H1 (cell line): Measurements from ENCODE around the gene BRINP3. TPM values are rescaled to one million over a fixed set of nuclear protein-coding genes. Genes with fewer than 3 reads are reported as not detected.

Experiments used
- CTCF ChIA-PET: fragments of 300-600 bp; sonication (Branson Sonifier 250); formaldehyde crosslinking; loops from one replicate; lab custom pipeline; 2021; ENCODE audit not compliant: partially characterized antibody; lab: Charles Lee
- POLR2A ChIA-PET: fragments of 300-600 bp; sonication (Branson Sonifier 250); formaldehyde crosslinking; loops from one replicate; lab custom pipeline; 2021; ENCODE audit warnings: inconsistent platforms; ENCODE audit not compliant: partially characterized antibody; lab: Charles Lee
- DNase-seq, 2 experiments: peaks; one replicate each; pipeline versions ENCODE4 v3.0.0 to v3.0.0-alpha.2; 2010 to 2022; ENCODE audit warnings: low spot score in 2 of 2, low read depth in 1 of 2, mixed read lengths in 1 of 2
- FAIRE-seq: peaks from 2 replicates; lab custom pipeline; 2011; peaks lifted over from hg19 to GRCh38; lab: Jason Lieb, UNC
- H2AFZ ChIP-seq: 2 replicates; pipeline ENCODE4 v1.8.1; 2012; ENCODE audit warnings: low read length, inconsistent platforms
- H2AK5ac ChIP-seq: 2 replicates; pipeline ENCODE4 v1.6.1; 2013; ENCODE audit warnings: low read depth, low read length
- H2BK120ac ChIP-seq: replicated peaks from 2 replicates; pipeline ENCODE3; 2013; ENCODE audit warnings: low read depth, low read length, inconsistent platforms
- H2BK12ac ChIP-seq: 2 replicates; pipeline ENCODE4 v1.6.1; 2013; ENCODE audit warnings: low read depth, low read length
- H2BK15ac ChIP-seq: 2 replicates; pipeline ENCODE4 v1.6.1; 2013; ENCODE audit warnings: low read length
- H2BK20ac ChIP-seq: 2 replicates; pipeline ENCODE4 v1.6.1; 2013; ENCODE audit warnings: low read length
- H2BK5ac ChIP-seq: 2 replicates; pipeline ENCODE4 v1.6.1; 2013; ENCODE audit warnings: low read depth, low read length
- H3K14ac ChIP-seq: 2 replicates; pipeline ENCODE4 v1.6.1; 2013; ENCODE audit warnings: inconsistent platforms; ENCODE audit not compliant: insufficient read length
- H3K18ac ChIP-seq: 2 replicates; pipeline ENCODE4 v1.6.1; 2013; ENCODE audit warnings: low read length; ENCODE audit errors: extremely low read depth
- H3K23ac ChIP-seq: 2 replicates; pipeline ENCODE4 v1.6.1; 2013; ENCODE audit warnings: inconsistent platforms; ENCODE audit not compliant: insufficient read length
- H3K23me2 ChIP-seq: 2 replicates; pipeline ENCODE4 v1.6.1; 2013; ENCODE audit warnings: low read depth, low read length
- H3K27ac ChIP-seq: 2 replicates; pipeline ENCODE4 v1.6.1; 2011; ENCODE audit warnings: low read depth, low read length, inconsistent platforms
- H3K27me3 ChIP-seq, 4 experiments: replicated peaks in 1 of 4; 1 replicate in 1 of 4; 2 replicates in 3 of 4; pipeline versions ENCODE4 v1.6.1 to v1.8.1; 2011 to 2013; ENCODE audit warnings: low read length in 3 of 4, mild to moderate bottlenecking in 3 of 4, inconsistent platforms in 2 of 4, mixed read lengths in 2 of 4, moderate library complexity in 1 of 4; ENCODE audit not compliant: control insufficient read depth in 3 of 4, insufficient read depth in 3 of 4; ENCODE audit errors: extremely low read depth in 1 of 4
- H3K36me3 ChIP-seq, 4 experiments: 2 replicates each; pipeline versions ENCODE4 v1.6.1 to v1.8.1; 2011 to 2013; ENCODE audit warnings: mild to moderate bottlenecking in 4 of 4, low read length in 3 of 4, moderate library complexity in 2 of 4, control low read depth in 1 of 4, inconsistent platforms in 1 of 4; ENCODE audit not compliant: insufficient read depth in 4 of 4, control insufficient read depth in 2 of 4
- H3K4ac ChIP-seq: replicated peaks from 2 replicates; pipeline ENCODE3; 2013; ENCODE audit warnings: low read length, low read depth, mixed read lengths, inconsistent platforms; ENCODE audit not compliant: insufficient read length
- H3K4me1 ChIP-seq, 4 experiments: replicated peaks in 1 of 4; 1 replicate in 1 of 4; 2 replicates in 3 of 4; pipeline versions ENCODE4 v1.6.1 to v1.8.1; 2011 to 2013; ENCODE audit warnings: low read length in 3 of 4, inconsistent platforms in 2 of 4, mixed read lengths in 1 of 4; ENCODE audit not compliant: insufficient read depth in 4 of 4, control insufficient read depth in 3 of 4
- H3K4me2 ChIP-seq, 2 experiments: 2 replicates each; pipeline versions ENCODE4 v1.6.1 to v1.8.1; 2011 to 2013; ENCODE audit warnings: low read depth in 2 of 2, low read length in 2 of 2, control low read depth in 1 of 2, inconsistent platforms in 1 of 2, mild to moderate bottlenecking in 1 of 2; ENCODE audit not compliant: insufficient read depth in 1 of 2
- H3K4me3 ChIP-seq, 4 experiments: fragments of 200-600, 300-600 bp in 1 of 4; sonication (generic), shearing (Covaris generic), sonication (Bioruptor Twin) in 1 of 4; 2 replicates each; pipeline versions ENCODE4 v1.5.1 to v1.8.1; 2011 to 2016; ENCODE audit warnings: low read length in 4 of 4, low read depth in 3 of 4, control low read depth in 2 of 4, inconsistent platforms in 2 of 4, mild to moderate bottlenecking in 2 of 4, mixed read lengths in 1 of 4, moderate library complexity in 1 of 4; ENCODE audit not compliant: insufficient read depth in 2 of 4; ENCODE audit errors: extremely low read depth in 1 of 4
- H3K56ac ChIP-seq: replicated peaks from 2 replicates; pipeline ENCODE3; 2013; ENCODE audit warnings: low read depth, mild to moderate bottlenecking, mixed read lengths, low read length, inconsistent platforms; ENCODE audit not compliant: insufficient read length
- H3K79me1 ChIP-seq: 2 replicates; pipeline ENCODE4 v1.6.1; 2013; ENCODE audit warnings: low read depth, low read length, control low read depth
- H3K79me2 ChIP-seq, 2 experiments: 2 replicates each; pipeline versions ENCODE4 v1.6.1 to v1.8.1; 2012 to 2013; ENCODE audit warnings: low read length in 2 of 2, mild to moderate bottlenecking in 2 of 2, inconsistent platforms in 1 of 2; ENCODE audit not compliant: insufficient read depth in 2 of 2, control insufficient read depth in 1 of 2
- H3K9ac ChIP-seq, 4 experiments: replicated peaks in 1 of 4; 1 replicate in 1 of 4; 2 replicates in 3 of 4; pipeline versions ENCODE4 v1.6.1 to v1.8.1; 2011 to 2013; ENCODE audit warnings: low read depth in 3 of 4, low read length in 3 of 4, control low read depth in 2 of 4, mild to moderate bottlenecking in 2 of 4, moderate library complexity in 2 of 4, inconsistent platforms in 1 of 4; ENCODE audit errors: extremely low read depth in 1 of 4
- H3K9me3 ChIP-seq, 2 experiments: 2 replicates each; pipeline versions ENCODE4 v1.6.1 to v1.8.1; 2012 to 2013; ENCODE audit warnings: mild to moderate bottlenecking in 2 of 2, moderate library complexity in 2 of 2, control low read depth in 1 of 2, inconsistent platforms in 1 of 2, low read depth in 1 of 2, low read length in 1 of 2, mixed read lengths in 1 of 2; ENCODE audit not compliant: insufficient read depth in 2 of 2
- H4K20me1 ChIP-seq, 2 experiments: replicated peaks in 1 of 2; 2 replicates each; pipeline versions ENCODE3 to v1.8.1; 2011 to 2013; ENCODE audit warnings: inconsistent platforms in 2 of 2, low read length in 2 of 2, mild to moderate bottlenecking in 1 of 2; ENCODE audit not compliant: insufficient read depth in 2 of 2, control insufficient read depth in 1 of 2
- H4K5ac ChIP-seq: 2 replicates; pipeline ENCODE4 v1.6.1; 2013; ENCODE audit warnings: low read length, low read depth, mixed read lengths, inconsistent platforms; ENCODE audit not compliant: insufficient read length
- H4K8ac ChIP-seq: 2 replicates; pipeline ENCODE4 v1.8.0; 2013; ENCODE audit warnings: mild to moderate bottlenecking, moderate library complexity, low read length, inconsistent platforms; ENCODE audit not compliant: insufficient read depth; ENCODE audit errors: extremely low read depth
- H4K91ac ChIP-seq: replicated peaks from 2 replicates; pipeline ENCODE3; 2013; ENCODE audit warnings: low read length, mixed read lengths, inconsistent platforms; ENCODE audit not compliant: insufficient read length
- CHD2 ChIP-seq: IDR thresholded peaks from 2 replicates; pipeline ENCODE4 v1.6.1; 2012; ENCODE audit warnings: low read length, improper control_type of control experiment
- GTF2F1 ChIP-seq: IDR thresholded peaks from 2 replicates; pipeline ENCODE4 v1.6.1; 2012; ENCODE audit warnings: low read depth, low read length, improper control_type of control experiment, borderline replicate concordance
- whole genome bisulfite sequencing, 2 experiments: shearing (Covaris generic) in 1 of 2; methylation state at CpG; one replicate each; pipeline versions ENCODE4 v1.1.6 to v1.1.7; 2013 to 2015; ENCODE audit warnings: low lambda C conversion rate in 2 of 2, mixed read lengths in 2 of 2, inconsistent platforms in 1 of 2, low coverage in 1 of 2, missing lambda C conversion rate in 1 of 2; ENCODE audit not compliant: insufficient replicate concordance in 2 of 2, insufficient coverage in 1 of 2, insufficient read length in 1 of 2; ENCODE audit errors: extremely low coverage in 1 of 2, missing lambda C conversion rate in 1 of 2; 5-methylcytosine and 5-hydroxymethylcytosine counted together
- polyA plus RNA-seq, 7 experiments: library from polyadenylated mRNA; depleted of rRNA in 3 of 7; stranded (reverse) in 5 of 7; unstranded in 2 of 7; fragments of >200 nt in 5 of 7; fragments of 200-250 nt in 2 of 7; gene quantifications; 1 replicate in 5 of 7; 2 replicates in 1 of 7; 4 replicates in 1 of 7; pipeline versions ENCODE4 v1.2.1 to v1.2.3, GENCODE V29; 2011 to 2013; ENCODE audit warnings: missing spikeins in 2 of 7, mixed read lengths in 2 of 7
- total RNA-seq: library from RNA; stranded (reverse); fragmentation: NEBNext Ultra II Directional; extraction: Animal tissue kit (Norgen Biotek cat#: 25700); gene quantifications from 2 replicates; pipeline ENCODE4 v1.2.1, GENCODE V29; 2021

The BRINP3 gene
- total and polyA plus RNA-seq, 2 of the 8 experiments (the other 6 are each of a cell fraction or from before 2014, with no cell fraction given), result not detected

GRCh38 chr1:190399233-190399632 lies 78.4 kb downstream of the BRINP3 start:
- Histone ChIP-seq H3K36me3 (no peaks in the 10 kb centered on the region), H3K27me3 (no peaks in the 10 kb centered on the region), H3K14ac (no peak overlapping the region), H3K27ac (no peak overlapping the region), H3K79me2 (no peaks in the 10 kb centered on the region), H4K91ac (no peak overlapping the region), H3K9ac (no peak overlapping the region), H2BK120ac (no peak overlapping the region), H2BK20ac (no peak overlapping the region), H4K20me1 (no peaks in the 10 kb centered on the region), H3K9me3 (no peaks in the 10 kb centered on the region), H3K56ac (no peak overlapping the region), H3K23ac (no peak overlapping the region), H3K4me2 (no peak overlapping the region), H2BK15ac (no peak overlapping the region), H3K4me3 (no peak overlapping the region), H2AFZ (no peak overlapping the region), H4K8ac (no peak overlapping the region), H2BK12ac (no peak overlapping the region), H3K18ac (no peak overlapping the region), H2AK5ac (no peak overlapping the region), H2BK5ac (no peak overlapping the region), H3K4me1 (no peaks in the 10 kb centered on the region; a peak in 1 of 7 replicates), H3K23me2 (no peaks in the 10 kb centered on the region), H4K5ac (no peak overlapping the region), H3K4ac (no peak overlapping the region), H3K79me1 (no peaks in the 10 kb centered on the region)
- TF ChIP-seq CHD2, result no peak
- no peak for TF ChIP-seq GTF2F1
- FAIRE-seq, result no peak
- ChIA-PET POLR2A (no interaction called here), CTCF (no interaction called here)
- WGBS, 2 experiments, result 66% methylated on average over 3 of the region's 3 CpGs; no CpG with 5 or more reads in 1 of the 2 experiments
- DNase-seq, result no peak
